HG02973 (cell line): ENCODE results near the gene UBN1.

Experiments used
- ATAC-seq: cut with Tn5 transposase; IDR thresholded peaks from one replicate; pipeline ENCODE4 v1.9.1; 2021; ENCODE audit warnings: moderate library complexity; ENCODE audit not compliant: unreplicated experiment

Gene UBN1

GRCh38 chr16:4855804-4856203 is 8.5 kb downstream of the UBN1 start:
- ATAC-seq: no peak

GRCh38 chr16:4859190-4859899 is 12.1 kb downstream of the UBN1 start:
- ATAC-seq: no peak

DNA sequence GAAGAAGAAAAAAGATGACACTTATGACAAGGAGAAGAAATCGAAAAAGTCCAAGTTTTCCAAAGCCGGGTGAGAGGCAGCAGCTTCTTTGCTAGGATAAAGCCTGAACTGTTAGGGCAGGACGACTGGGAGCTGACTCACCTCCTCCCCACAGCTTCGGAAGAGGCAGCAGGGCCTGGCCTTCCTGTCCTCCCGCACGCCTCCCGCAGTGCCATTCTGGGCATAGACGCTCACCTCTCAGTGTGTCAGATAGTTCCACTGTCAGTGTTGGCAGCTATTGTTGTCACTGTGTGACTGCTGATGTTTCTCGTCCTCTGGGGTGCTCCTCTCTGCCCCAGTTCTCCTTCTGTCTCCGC is 12.6 kb downstream of the UBN1 start:
- ATAC-seq: no peak

GRCh38 chr16:4860727-4861342 is 13.6 kb downstream of the UBN1 start:
- ATAC-seq: no peak

DNA sequence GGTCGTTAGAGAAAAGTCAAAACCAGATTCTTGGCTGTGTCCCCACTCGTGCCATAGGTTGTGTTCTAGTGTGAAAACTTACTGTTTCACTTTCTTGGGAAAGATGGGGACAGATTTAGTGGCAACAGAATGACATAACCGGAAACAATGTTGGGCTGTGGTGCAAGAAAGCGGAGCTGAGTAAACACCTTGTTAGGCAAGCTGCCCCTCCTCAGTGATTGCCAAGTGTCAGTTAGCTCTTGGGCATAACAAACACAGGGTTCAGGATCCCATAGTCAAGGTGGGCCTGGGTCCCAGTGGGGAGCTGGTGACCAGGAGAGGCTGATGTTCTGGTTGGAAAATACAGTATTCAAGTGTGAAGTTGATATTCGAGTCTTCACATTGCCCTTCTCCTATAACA is 15.4 kb downstream of the UBN1 start:
- no peak for ATAC-seq

- no peak for ATAC-seq
These were observed 17.4 kb downstream of the UBN1 start for GRCh38 chr16:4864728-4865127.

- no peak for ATAC-seq
These were observed 18.1 kb downstream of the UBN1 start for GRCh38 chr16:4865231-4865860.

- no peak for ATAC-seq
These were observed 19.3 kb downstream of the UBN1 start for GRCh38 chr16:4866586-4866985.

- ATAC-seq: no peak
These were observed 20.7 kb downstream of the UBN1 start for GRCh38 chr16:4868026-4868425.

DNA sequence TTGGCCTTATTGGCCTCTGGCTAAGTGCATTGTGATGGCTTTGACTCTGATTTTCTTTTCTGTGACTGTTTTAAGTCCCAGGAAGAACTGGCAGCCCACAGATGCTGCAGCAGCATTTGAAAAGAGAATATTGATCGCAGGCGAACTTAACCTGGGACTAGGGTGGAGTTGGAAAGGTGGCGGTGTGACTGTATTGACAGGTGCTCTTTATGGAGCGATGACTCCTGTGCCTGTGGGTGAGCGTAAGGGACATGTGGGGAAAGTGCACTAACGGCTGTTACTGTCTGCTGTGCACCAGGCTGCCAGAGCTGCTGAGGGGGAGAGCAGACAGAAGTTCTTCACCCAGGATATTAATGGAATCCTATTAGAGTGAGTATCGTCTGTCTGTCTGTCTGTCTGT is 21.3 kb downstream of the UBN1 start:
- no peak for ATAC-seq

- ATAC-seq: no peak
These were observed 22.0 kb downstream of the UBN1 start for GRCh38 chr16:4869147-4869805.

DNA sequence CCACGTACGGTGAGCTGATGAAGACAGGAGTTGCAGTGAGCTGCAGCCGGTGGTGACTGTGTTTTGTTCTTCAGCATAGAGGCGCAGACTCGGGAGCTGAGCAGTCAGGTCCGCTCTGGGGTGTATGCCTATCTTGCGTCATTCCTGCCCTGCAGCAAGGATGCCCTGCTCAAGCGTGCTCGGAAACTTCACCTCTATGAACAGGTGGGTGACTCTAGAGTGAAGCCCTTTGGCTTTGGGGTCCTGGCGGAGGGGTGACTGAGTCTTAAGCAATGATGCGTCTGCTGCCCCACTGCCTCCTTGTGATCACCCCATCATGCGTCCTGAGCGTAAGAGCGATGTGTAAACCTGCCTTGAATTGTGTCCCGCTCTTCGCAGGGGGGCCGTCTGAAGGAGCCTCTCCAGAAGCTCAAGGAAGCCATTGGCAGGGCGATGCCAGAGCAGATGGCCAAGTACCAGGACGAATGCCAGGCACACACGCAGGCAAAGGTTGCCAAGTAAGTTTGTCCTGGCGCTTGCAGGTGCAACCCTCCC is 22.9 kb downstream of the UBN1 start:
- ATAC-seq: no peak

- ATAC-seq: no peak
These were observed 23.8 kb downstream of the UBN1 start for GRCh38 chr16:4871071-4871470.

DNA sequence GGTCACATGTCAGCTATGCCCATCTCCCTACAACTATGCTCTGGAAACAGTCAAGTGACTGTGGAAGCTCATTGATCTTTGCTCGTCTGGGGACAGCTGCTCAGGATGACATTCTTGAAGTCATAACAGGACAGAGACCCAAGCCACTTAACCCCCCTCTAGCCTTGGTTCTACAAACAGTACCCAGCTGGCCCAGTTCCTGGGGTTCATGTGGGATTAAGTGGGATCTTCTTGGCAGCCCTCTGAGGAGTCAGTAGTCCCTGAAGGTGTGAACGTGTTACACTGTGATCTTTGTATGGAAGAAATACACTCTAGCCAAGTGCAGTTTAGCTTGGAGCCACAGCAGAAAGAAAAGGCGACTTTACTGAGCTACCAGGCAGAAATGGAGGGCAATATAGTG is 25.8 kb downstream of the UBN1 start:
- ATAC-seq: no peak

DNA sequence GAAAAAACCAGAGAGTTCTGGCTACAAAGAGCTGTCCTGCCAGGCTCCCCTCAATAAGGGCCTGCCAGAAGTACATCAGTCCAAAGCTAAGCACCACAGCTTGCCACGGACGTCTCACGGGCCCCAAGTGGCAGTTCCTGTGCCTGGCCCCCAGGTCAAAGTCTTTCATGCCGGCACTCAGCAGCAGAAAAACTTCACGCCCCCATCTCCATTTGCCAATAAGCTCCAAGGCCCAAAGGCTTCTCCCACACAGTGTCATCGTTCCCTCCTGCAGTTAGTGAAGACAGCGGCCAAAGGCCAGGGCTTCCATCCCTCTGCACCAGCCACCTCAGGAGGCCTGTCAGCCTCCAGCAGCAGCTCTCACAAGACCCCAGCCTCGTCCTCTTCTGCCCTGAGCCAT is 27.4 kb downstream of the UBN1 start:
- ATAC-seq: no peak

DNA sequence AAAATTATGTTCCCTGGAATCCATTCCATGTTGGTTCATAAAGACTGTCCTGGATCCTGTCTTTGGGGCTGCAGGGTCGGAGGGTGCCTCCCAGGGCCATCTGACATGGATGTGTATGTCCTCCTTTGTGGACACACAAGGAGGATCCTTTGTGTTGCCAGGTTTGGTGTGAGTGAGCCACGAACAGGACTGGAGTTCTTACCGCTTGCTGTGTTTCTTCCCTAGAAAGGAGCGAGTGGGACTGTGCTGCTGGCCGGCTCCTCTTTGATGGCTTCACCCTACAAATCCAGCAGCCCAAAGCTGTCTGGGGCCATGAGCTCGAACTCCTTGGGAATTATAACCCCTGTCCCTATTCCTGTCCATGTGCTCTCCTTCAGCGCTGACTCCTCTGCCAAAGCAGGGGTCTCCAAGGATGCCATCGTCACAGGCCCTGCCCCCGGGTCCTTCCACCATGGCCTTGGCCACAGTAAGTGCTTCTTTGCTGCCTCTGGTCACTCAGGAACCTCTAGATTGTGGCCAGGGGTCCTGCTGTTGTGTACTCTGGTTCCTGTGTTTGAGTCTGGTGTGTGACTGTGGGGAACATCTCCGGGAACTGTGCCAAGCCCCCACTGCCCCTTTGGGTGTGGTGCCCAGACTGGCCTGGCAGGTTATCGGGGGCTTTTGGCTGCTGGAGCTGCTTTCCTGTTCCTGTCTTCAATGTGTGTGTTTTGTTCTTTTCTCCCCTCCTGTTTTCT is 29.5 kb downstream of the UBN1 start:
- ATAC-seq: no peak

DNA sequence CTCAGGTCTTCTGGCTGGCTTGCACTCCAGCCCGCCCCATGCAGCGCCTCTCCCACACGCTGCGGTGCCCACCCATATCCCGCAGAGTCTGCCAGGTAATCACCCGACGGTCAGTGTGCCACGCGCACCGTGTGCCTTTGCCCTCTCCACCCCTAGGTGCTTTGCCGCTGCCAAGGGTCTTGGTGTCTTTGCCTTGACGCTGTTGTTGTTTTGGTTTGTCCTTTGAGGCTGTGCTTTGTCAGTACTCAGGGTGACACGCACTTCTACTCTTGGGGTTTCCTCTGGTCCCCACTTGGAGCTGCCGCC is 30.1 kb downstream of the UBN1 start:
- ATAC-seq: no peak

- no peak for ATAC-seq
These were observed 31.8 kb downstream of the UBN1 start for GRCh38 chr16:4879049-4879448.

DNA sequence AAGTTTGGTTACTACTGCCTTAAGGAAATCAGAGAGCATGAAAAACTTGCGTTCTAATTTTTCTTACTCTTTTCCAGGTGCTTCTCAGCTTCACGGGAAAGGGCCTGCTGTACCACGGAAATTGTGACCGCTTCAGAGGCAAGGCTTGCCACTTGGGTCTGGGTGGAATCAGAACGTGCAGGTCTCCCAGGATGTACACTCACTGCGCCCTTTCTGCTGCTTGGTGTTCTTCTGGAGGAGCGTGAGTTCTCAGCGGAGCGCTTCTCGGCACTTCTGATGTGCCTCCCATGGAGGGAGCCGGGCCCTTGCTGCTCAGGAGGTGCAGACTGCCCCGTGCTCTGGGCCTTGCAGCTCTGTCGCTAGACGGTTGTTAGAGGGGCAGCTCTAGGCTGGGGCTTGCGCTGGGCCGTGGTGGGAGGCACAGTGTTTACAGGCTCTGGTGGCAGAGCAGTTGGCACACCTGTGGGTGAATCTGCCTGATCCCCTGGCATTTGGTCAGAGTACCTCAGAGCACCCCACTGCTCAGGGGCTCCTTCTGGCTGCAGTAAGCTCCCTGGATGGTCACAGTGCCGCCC is 32.8 kb downstream of the UBN1 start:
- ATAC-seq: no peak

DNA sequence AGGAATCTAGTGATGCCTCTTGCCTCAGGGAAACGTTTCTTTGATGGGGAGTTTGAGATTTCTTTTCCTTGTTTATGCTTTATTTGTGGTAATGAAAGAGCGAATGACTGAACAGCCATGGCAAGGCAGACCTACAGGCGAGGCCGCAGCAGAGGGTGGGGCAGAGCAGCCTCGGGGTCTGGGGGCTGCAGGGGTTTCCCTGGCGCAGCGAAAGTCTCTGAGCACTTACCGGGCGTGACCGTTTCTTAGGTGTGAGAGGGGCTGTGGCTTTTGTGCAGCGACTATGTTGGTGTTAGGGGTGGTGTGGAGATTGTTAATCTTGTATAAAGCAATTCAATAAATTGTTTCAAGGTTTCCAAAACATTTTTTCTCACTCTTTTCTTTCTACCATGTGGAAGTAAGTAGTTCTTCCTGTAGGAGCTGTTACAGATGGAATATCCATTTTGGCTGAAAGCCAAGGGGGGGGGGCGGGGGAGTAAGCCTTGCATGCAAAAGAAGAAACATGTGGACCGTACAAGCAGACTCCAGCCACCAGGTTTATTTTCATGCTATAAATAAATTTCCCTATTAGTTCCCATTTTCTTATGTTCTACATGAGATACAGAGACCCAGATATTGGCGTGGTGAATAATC is 34.8 kb downstream of the UBN1 start:
- ATAC-seq: no peak
